ENCODE data around the gene FBXO41. TPM values are rescaled to one million over a fixed set of nuclear protein-coding genes. Genes with fewer than 3 reads are reported as not detected.
"Not testable (repeated sequence)": the region's sequence is repeated elsewhere in the genome, so short reads cannot be mapped to it uniquely, and the experiment has no call there.

FBXO41 gene
- total RNA-seq, 2 experiments from 2014 or later = 41.5 to 42.0 TPM

GRCh38 chr2:73264783-73265182 lies 19.5 kb downstream of the FBXO41 start:
- DNase-seq = no peak
- Mint-ChIP-seq H3K27ac (no peak overlapping the region), H3K4me1 (ENCODE audit: low read depth) (peaks cover 20% of the 10 kb centered on the region), H3K27me3 (no peaks in the 10 kb centered on the region), H3K36me3 (ENCODE audit: low read depth) (peaks cover 35% of the 10 kb centered on the region), H3K9me3 (no peaks in the 10 kb centered on the region), H3K4me3 (no peak overlapping the region)
- CTCF ChIA-PET = no interaction called here
- POLR2A ChIA-PET = no interaction called here
- TF ChIP-seq CTCF (IDR thresholded peaks at IDR 0.05) = no peak
- ATAC-seq = no peak
- intact Hi-C loops (cut with micrococcal nuclease) = no loop called here

GRCh38 chr2:73264332-73264606 lies 20.0 kb downstream of the FBXO41 start:
- Mint-ChIP-seq H3K4me1 (ENCODE audit: low read depth) (peaks cover 18% of the 10 kb centered on the region), H3K27ac (no peak overlapping the region), H3K36me3 (ENCODE audit: low read depth) (peaks cover 39% of the 10 kb centered on the region), H3K4me3 (no peak overlapping the region), H3K27me3 (no peaks in the 10 kb centered on the region), H3K9me3 (no peaks in the 10 kb centered on the region)
- POLR2A ChIA-PET = interaction anchor here (1.2 kb wide), 1 partner anchor 31 kb away, joined by 5 read pairs; the partner anchor contains the start of genes CCT7 and PRADC1
- DNase-seq = no peak
- no peak for ATAC-seq
- intact Hi-C loops (cut with micrococcal nuclease) = no loop called here
- CTCF ChIA-PET = no interaction called here
- no peak for TF ChIP-seq CTCF (IDR thresholded peaks at IDR 0.05)

- peaks cover 39% of the 10 kb centered on the region for H3K36me3 Mint-ChIP-seq (ENCODE audit: low read depth)
- no peak for ATAC-seq
- POLR2A ChIA-PET = interaction anchor here (1.2 kb wide), 1 partner anchor 30 kb away, joined by 5 read pairs; the partner anchor contains the start of genes CCT7 and PRADC1
- DNase-seq = no peak
- intact Hi-C loops (cut with micrococcal nuclease) = no loop called here
- H3K27me3 Mint-ChIP-seq = no peaks in the 10 kb centered on the region
- H3K27ac Mint-ChIP-seq = no peak overlapping the region
- no peak overlapping the region for H3K4me3 Mint-ChIP-seq
- H3K4me1 Mint-ChIP-seq (ENCODE audit: low read depth) = peaks cover 18% of the 10 kb centered on the region
- TF ChIP-seq CTCF (IDR thresholded peaks at IDR 0.05) = no peak
- H3K9me3 Mint-ChIP-seq = no peaks in the 10 kb centered on the region
- CTCF ChIA-PET = interaction anchor here (0.9 kb wide), 1 partner anchor 96 kb away, joined by 4 read pairs; no protein-coding TSS in a partner anchor
These were observed 20.5 kb downstream of the FBXO41 start for GRCh38 chr2:73263540-73264331.

- H3K9me3 Mint-ChIP-seq, H3K27ac Mint-ChIP-seq: not testable (repeated sequence)
- POLR2A ChIA-PET = interaction anchor here (1.0 to 1.2 kb wide), 2 partner anchors 29 kb away, joined by 3 to 5 read pairs; partner anchors contain the start of genes CCT7 and PRADC1
These were observed 21.4 kb downstream of the FBXO41 start for GRCh38 chr2:73262691-73263429.

GRCh38 chr2:73262108-73262651 lies 22.1 kb downstream of the FBXO41 start:
- peaks cover 27% of the 10 kb centered on the region for H3K36me3 Mint-ChIP-seq (ENCODE audit: low read depth)
- ATAC-seq (no peak), DNase-seq (no peak)
- intact Hi-C loops (cut with micrococcal nuclease) = no loop called here
- H3K27ac Mint-ChIP-seq = peak overlapping the region; percentile 52
- H3K4me3 Mint-ChIP-seq = no peak overlapping the region
- ChIA-PET CTCF (interaction anchor here (1.4 to 1.7 kb wide), 2 partner anchors 28 to 45 kb away, joined by 4 read pairs; no protein-coding TSS in a partner anchor), POLR2A (interaction anchor here (1.0 kb wide), 1 partner anchor 28 kb away, joined by 3 read pairs; the partner anchor contains the start of gene CCT7)
- no peaks in the 10 kb centered on the region for H3K27me3 Mint-ChIP-seq
- H3K4me1 Mint-ChIP-seq (ENCODE audit: low read depth) = peaks cover 8% of the 10 kb centered on the region
- no peaks in the 10 kb centered on the region for H3K9me3 Mint-ChIP-seq
- TF ChIP-seq CTCF (IDR thresholded peaks at IDR 0.05) = no peak

More at GRCh38 chr2:73262691-73263429, 21.4 kb downstream of the FBXO41 start:
- H3K4me3 Mint-ChIP-seq; H3K27me3 Mint-ChIP-seq; intact Hi-C loops (cut with micrococcal nuclease); ATAC-seq; DNase-seq: not testable (repeated sequence)
- CTCF ChIA-PET = interaction anchor here (0.9 to 1.7 kb wide), 3 partner anchors 28 to 97 kb away, joined by 4 read pairs; no protein-coding TSS in a partner anchor
- Mint-ChIP-seq H3K4me1 (ENCODE audit: low read depth) (peaks cover 13% of the 10 kb centered on the region), H3K36me3 (ENCODE audit: low read depth) (peaks cover 30% of the 10 kb centered on the region)

All from activated CD8-positive, alpha-beta T cell treated with anti-CD3 and anti-CD28 coated beads for 36 hours (primary cell).